DND-41 (cell line): ENCODE results near the gene GPATCH2L.

Source experiments
- CTCF ChIP-seq: IDR thresholded peaks from 2 replicates; pipeline ENCODE4 v1.5.1; 2012; ENCODE audit warnings: borderline replicate concordance, low read length, moderate library complexity, mild to moderate bottlenecking; ENCODE audit not compliant: poor library complexity, severe bottlenecking; ENCODE audit errors: extremely low read depth
- EZH2 ChIP-seq: IDR thresholded peaks from 3 replicates; pipeline ENCODE4 v1.6.1; 2012; ENCODE audit warnings: borderline replicate concordance, low read depth, mild to moderate bottlenecking, moderate library complexity, low read length, inconsistent platforms; ENCODE audit not compliant: severe bottlenecking

DNA sequence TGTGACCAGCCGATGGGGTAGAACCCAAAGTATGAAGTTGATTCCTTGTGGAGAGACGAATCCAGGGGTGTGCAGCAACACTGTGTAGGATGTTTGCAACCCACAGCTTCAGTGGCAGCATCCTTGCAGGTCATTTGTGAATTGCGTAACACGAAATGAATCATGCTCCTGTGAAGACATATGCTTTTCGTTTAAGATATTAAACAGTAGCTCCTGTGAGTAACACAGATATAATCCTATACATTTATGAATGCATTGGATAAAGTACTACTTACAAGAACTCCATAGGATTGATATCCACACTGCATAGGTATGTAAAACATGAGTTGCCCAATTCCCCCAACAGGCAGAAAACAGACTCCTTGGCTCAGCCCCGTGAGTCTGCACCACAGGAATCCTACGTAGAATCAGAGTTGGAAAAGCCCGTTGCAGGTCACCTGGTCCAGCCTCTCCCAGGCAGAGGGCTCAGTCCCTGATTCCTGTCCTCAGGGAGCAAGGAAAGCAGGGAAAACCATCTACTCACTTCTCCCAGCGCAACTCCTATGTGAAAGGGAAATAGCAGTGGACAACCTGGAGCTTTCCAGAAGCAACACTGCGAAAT, 75.8 kb downstream of the GPATCH2L start:
- TF ChIP-seq CTCF (no peak), EZH2 (no peak)
